WTC11 (cell line): ENCODE data around the gene DGKZ. TPM values are rescaled to one million over a fixed set of nuclear protein-coding genes. Genes with fewer than 3 reads are reported as not detected.

Experiments used
- ARID4B ChIP-seq: sonication (generic); formaldehyde crosslinking; IDR thresholded peaks from 2 replicates; pipeline ENCODE4 v1.8.0; 2023; ENCODE audit warnings: missing genetic modification reagents, mild to moderate bottlenecking, borderline replicate concordance
- ATF1 ChIP-seq: sonication (generic); formaldehyde crosslinking; IDR thresholded peaks from 2 replicates; pipeline ENCODE4 v1.8.1; 2023; ENCODE audit warnings: mild to moderate bottlenecking, moderate library complexity, missing genetic modification reagents
- ATF6 ChIP-seq: sonication (generic); formaldehyde crosslinking; IDR thresholded peaks from 2 replicates; pipeline ENCODE4 v1.8.1; 2023; ENCODE audit warnings: mild to moderate bottlenecking, missing genetic modification reagents
- ELF4 ChIP-seq: sonication (generic); formaldehyde crosslinking; IDR thresholded peaks from 2 replicates; pipeline ENCODE4 v1.8.1; 2022; ENCODE audit warnings: low read depth, mild to moderate bottlenecking, moderate library complexity, missing genetic modification reagents
- GABPB1 ChIP-seq: sonication (generic); formaldehyde crosslinking; IDR thresholded peaks from 2 replicates; pipeline ENCODE4 v1.8.1; 2023; ENCODE audit warnings: mild to moderate bottlenecking, missing genetic modification reagents
- GRHL2 ChIP-seq: fragments of 250-450 bp; sonication (Bioruptor Pico); IDR thresholded peaks from 2 replicates; pipeline ENCODE4 v1.8.0; 2022; ENCODE audit warnings: mild to moderate bottlenecking, moderate library complexity; ENCODE audit not compliant: insufficient replicate concordance, severe bottlenecking
- HMGXB4 ChIP-seq: sonication (generic); formaldehyde crosslinking; IDR thresholded peaks from 2 replicates; pipeline ENCODE4 v1.8.1; 2023; ENCODE audit warnings: mild to moderate bottlenecking, moderate library complexity, missing genetic modification reagents
- KAT7 ChIP-seq: sonication (generic); formaldehyde crosslinking; IDR thresholded peaks from 2 replicates; pipeline ENCODE4 v1.8.1; 2023; ENCODE audit warnings: missing genetic modification reagents, mild to moderate bottlenecking, borderline replicate concordance
- MLX ChIP-seq: sonication (generic); formaldehyde crosslinking; IDR thresholded peaks from 2 replicates; pipeline ENCODE4 v1.8.1; 2023; ENCODE audit warnings: mild to moderate bottlenecking, missing genetic modification reagents, moderate library complexity
- NFATC4 ChIP-seq: fragments of 250-450 bp; sonication (Bioruptor Pico); IDR thresholded peaks from 2 replicates; pipeline ENCODE4 v1.9.0; 2021; ENCODE audit warnings: mild to moderate bottlenecking
- PRRX2 ChIP-seq: fragments of 250-450 bp; sonication (Bioruptor Pico); IDR thresholded peaks from 2 replicates; pipeline ENCODE4 v1.8.0; 2021; ENCODE audit warnings: mild to moderate bottlenecking
- SMAD3 ChIP-seq: sonication (generic); formaldehyde crosslinking; IDR thresholded peaks from 2 replicates; pipeline ENCODE4 v1.8.0; 2022; ENCODE audit warnings: missing genetic modification reagents, mild to moderate bottlenecking, borderline replicate concordance
- TEAD4 ChIP-seq: sonication (generic); formaldehyde crosslinking; IDR thresholded peaks from 2 replicates; pipeline ENCODE4 v1.8.0; 2022; ENCODE audit warnings: mild to moderate bottlenecking, missing genetic modification reagents
- ZBTB21 ChIP-seq: sonication (generic); formaldehyde crosslinking; IDR thresholded peaks from 2 replicates; pipeline ENCODE4 v1.8.1; 2023; ENCODE audit warnings: mild to moderate bottlenecking, missing genetic modification reagents, borderline replicate concordance
- ZNF423 ChIP-seq: fragments of 250-450 bp; sonication (Bioruptor Pico); IDR thresholded peaks from 2 replicates; pipeline ENCODE4 v2.1.2; 2022; ENCODE audit warnings: mild to moderate bottlenecking, moderate library complexity
- ZSCAN18 ChIP-seq: fragments of 250-450 bp; sonication (Bioruptor Pico); IDR thresholded peaks from 2 replicates; pipeline ENCODE4 v2.1.2; 2022; ENCODE audit warnings: mild to moderate bottlenecking, moderate library complexity
- total RNA-seq: library from RNA; stranded (reverse); gene quantifications from 3 replicates; pipeline ENCODE4 v1.2.3, GENCODE V29; 2021

The DGKZ gene
- total RNA-seq, 1 experiment from 2014 or later, result 139 TPM

GRCh38 chr11:46373787-46374740, 26.8 kb downstream of the DGKZ start (continued):
- TF ChIP-seq HMGXB4 (CRISPR knock-in tag) (no peak), KAT7 (CRISPR knock-in tag) (no peak), TEAD4 (CRISPR knock-in tag) (no peak), ATF6 (CRISPR knock-in tag) (no peak), SMAD3 (CRISPR knock-in tag) (no peak), NFATC4 (no peak), MLX (CRISPR knock-in tag) (no peak), ZNF423 (CRISPR knock-in tag) (no peak), GRHL2 (no peak), GABPB1 (no peak), ZSCAN18 (CRISPR knock-in tag) (no peak), ARID4B (CRISPR knock-in tag) (no peak), ELF4 (CRISPR knock-in tag) (no peak), PRRX2 (CRISPR knock-in tag) (no peak), ZBTB21 (CRISPR knock-in tag) (no peak), ATF1 (CRISPR knock-in tag) (no peak)
- TF ChIP-seq, all 79 proteins: peak for 0
